A549 treated with RU486 at 1 μM for 4 hours (cell line): ENCODE measurements around the gene ATP1A2. TPM values are rescaled to one million over a fixed set of nuclear protein-coding genes. Genes with fewer than 3 reads are reported as not detected.

Experiments
- total RNA-seq: library from RNA; stranded (reverse); fragments of 200-300 nt; extraction: Qiagen RNA extraction; gene quantifications from 5 replicates; pipeline ENCODE4 v1.2.3, GENCODE V29; 2022; ENCODE audit warnings: low read depth

ATP1A2 gene
- total RNA-seq, result 0.03 to 0.04 TPM (median 0.03 TPM) in 3 of 5 replicates, not detected in the others

DNA sequence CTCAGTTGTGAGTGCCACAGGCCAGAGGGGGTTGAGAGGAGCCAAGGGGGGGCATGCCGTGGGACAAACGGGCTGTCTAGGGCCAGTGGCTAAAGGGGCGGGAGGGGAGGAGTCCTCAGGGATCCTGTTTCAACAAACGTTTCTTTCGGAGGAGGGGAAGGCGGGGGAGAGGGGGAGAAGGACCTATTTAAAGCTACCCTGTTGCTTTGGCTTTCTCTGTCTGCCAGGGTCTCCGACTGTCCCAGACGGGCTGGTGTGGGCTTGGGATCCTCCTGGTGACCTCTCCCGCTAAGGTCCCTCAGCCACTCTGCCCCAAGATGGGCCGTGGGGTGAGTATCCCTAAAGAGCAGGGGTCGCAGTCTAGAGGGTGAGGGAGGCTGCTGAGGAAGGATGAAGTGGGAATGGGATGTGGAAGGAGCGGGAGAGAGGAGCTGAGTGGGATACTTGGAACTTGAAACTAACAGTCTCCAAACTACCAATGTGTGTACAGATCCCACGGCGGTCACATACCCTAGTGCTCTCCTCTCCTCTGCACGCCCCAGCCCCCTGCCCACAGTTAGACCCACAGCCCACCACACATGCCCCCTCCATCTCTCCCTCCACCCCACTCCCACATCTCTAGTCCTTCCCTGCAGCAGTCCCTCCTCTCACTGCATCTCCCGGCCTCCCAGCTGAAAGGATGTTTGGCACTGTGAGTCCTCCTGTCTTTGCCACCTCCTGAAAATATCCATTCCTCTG is at the start of gene ATP1A2:
ATP1A2 (plus strand) TSS at position 215 of the 738 bp plus-strand sequence; CDS start at position 318, 103 bp downstream.

DNA sequence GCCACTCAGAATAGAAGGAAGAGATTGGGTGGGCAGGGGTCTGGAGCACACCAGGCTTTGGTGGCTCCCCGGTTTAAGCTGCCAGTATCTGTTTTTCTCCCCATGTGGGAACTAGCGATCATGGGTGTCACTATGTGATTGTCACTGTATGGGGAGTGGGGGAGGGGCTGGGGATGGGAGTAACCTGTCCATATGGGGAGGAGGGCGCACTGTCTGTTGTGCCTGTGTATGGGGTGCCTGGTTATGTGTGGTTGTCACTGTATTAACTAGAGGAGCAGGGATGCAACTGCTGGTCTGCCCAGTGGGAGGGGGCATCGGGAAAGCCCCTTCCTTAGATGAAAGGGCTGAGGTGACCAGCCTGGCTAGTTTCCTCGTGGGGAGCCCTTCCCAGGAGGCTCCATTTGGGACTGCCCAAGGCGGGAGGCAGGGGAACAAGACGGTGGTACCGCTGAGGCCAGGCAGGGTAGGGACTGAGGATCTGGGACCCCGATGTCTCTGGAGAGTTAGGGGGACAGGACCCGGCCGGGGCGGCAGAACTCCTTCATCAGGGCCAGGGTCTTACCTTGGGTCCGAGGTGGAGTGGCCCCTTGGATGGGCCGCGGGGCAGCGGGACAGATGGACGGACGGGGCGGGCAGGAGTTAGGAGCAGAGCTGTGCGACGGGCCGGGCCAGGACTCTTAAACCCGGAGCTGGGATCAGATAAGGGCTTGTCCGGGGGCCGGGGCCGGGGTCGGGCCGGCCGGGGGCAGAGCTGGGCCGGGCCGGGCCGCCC is 45.9 kb upstream of the ATP1A2 start, which contains the start of gene KCNJ10:
KCNJ10 (minus strand) TSS at position 701 of the 772 bp plus-strand sequence. CDS start 27,628 bp downstream, outside the sequence.

DNA sequence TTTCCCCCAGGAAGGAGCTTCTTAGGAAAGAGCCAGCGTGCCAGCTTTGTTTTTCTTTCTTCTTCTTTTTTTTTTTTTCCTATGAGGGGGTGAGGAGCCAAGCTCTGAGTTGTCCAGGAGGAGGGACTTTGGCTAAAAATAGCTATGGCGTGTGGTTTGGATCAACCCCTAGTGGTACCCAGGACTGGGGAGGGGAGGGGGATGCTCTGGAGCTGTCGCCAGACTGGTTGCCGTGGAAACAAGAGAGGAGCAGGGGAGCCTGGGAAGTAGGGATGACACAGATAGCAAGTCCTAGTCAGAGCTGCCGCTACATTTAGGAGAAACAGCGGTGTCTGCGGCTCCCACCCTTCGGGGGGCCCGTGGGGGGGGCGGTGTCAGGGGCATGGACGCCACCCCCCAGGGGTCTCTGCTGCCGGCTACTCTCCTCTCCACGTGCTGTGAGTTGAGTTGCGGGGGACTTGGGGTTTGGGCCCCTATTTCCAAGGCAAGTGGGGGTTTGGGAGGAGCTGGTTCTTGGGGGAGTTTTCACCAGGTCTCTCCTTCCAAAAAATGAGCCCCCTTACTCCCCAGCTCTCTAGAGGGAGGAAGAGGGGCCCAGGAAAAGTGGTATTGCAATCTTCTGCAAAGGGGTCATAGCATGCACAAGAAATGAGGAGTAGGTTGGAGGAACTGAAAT is 34.2 kb upstream of the ATP1A2 start, which contains the start of gene KCNJ9:
KCNJ9 (plus strand) TSS at position 278 of the 676 bp plus-strand sequence. CDS start 2,493 bp downstream, outside the sequence.

DNA sequence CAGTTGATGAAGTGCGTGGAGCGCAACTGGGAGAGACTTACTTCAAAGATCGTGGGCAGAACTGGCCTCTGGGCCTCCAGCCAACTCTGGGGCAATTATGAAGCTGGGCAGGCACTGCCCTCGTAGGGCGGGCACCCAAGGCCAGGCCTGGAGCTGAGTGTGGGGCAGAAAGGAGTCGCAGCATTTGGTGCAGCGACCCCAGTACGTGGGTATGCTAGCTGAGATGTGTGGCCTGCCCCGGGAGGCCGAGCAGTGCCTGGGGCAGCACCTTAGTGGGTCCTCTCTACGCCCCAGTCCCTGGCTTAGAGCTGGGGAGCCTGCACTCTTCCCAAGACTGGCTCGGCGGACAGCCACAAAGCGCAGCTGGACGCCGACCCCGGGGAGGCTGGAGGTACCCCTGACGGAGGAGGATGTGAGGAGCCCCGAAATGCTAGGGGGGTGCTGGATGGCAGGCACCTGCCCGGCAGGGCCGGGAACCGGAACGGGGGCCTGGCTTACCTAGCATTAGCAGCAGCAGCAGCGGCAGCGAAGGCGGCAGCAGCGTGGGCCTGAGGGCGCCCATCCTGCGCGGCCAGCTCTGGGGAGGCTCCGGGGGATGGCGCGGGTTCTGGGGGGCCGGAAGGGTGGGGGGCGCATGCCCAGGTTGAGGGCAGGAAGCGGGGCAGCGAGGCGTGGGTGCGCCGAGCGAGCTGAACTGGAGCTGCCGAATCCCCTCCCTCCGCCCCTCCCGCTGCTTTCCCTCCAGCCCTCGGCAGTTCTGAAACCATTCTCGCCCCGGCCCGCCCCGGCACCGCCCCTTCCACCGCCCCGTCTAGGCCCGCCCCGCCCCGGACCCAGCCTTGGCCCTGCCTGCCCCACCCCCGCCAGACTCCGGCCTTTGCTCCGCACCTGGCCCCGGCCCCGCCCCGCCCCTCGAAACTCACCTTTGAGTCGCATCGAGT is 17.4 kb upstream of the ATP1A2 start, which contains the start of gene IGSF8:
IGSF8 (minus strand) TSS at position 709 of the 941 bp plus-strand sequence; CDS start at position 562, 147 bp downstream.

DNA sequence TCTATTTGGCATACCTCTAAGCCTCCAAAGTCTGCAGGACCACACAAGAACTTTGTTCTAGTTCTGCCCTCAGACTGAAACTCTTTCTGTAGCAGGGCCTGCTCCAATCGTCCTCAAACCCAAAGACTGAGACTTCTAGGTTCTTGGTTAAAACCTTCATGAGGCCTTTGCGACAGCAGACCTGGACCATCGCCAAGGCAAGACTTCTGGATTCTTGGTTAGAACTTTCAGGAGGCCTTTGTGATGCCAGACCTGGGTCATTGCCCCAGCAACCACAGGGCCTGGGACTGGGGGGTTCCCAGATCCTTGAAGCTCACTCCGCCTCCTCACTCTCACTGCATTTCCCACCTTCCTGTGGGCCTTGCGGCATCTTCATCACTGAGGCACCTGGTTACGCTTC is 35.7 kb downstream of the ATP1A2 start, which contains the start of gene ATP1A4:
ATP1A4 (plus strand) TSS at position 301 of the 400 bp plus-strand sequence. CDS start 438 bp downstream, outside the sequence.

DNA sequence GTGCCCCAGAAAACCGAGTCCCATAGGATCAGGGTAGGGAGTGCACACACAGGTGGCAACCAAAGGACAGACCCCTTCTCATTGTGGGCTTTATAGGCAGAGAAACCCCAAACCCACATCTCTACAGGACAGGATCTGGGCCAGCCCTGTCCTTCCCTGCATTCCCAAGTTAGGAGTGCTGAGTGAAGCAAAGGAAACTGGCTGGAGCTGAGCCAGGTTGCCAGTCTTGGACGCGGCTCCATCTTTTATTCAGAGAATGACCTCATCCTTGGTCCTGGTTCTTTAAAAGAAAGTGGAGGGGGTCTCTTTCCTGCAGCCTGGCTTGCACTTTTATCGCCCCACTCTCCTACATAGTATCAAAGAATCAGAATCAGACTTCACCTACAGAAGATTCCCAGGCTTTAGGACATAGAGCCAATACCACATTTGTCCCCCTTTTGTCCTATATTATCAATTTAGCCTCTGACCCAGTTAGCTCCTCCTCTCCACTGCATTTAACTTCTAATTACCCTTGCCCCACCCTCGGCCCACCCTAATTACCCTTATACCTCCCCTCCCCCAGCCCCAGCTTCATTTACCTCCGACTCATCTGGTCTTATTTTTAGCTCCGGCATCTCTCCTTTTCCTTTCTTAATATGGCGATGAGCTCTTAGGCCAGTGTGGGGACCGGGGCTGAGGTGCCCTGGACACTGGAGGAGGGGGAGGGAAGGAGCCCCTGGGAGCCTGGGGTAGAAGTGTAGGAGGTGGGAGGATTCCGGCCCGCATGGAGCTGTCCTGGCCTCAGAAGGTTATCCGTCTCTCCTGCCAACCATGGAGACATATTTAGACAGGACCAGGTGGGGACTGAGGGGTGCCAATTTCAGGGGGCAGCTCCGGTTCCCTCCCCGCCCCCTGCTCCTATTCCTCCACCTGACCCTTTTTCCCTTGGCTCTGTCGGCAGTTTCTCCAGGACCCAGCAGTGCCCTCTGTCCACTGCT is 74.4 kb downstream of the ATP1A2 start, which contains the start of gene CASQ1:
CASQ1 (plus strand) TSS at position 927 of the 977 bp plus-strand sequence. CDS start 177 bp downstream, outside the sequence.

Other genes with a start within 250 kb of the ATP1A2 start
- 0.49 to 1.1 TPM (median 0.66 TPM) in 5 replicates for gene CFAP45, start 215.6 kb upstream of the ATP1A2 start, total RNA-seq
- gene TAGLN2, start 190.3 kb upstream of the ATP1A2 start, total RNA-seq, result 1,006 to 1,095 TPM (median 1,081 TPM) in 5 replicates
- 0.17 to 0.27 TPM (median 0.22 TPM) in 5 replicates for gene IGSF9, start 170.1 kb upstream of the ATP1A2 start, total RNA-seq
- gene SLAMF9, start 161.5 kb upstream of the ATP1A2 start, total RNA-seq, result 0.27 to 0.61 TPM (median 0.45 TPM) in 4 of 5 replicates, not detected in the other
- gene PIGM, start 83.8 kb upstream of the ATP1A2 start, total RNA-seq, result 2.5 to 5.0 TPM (median 4.6 TPM) in 5 replicates
- not detected in 5 replicates for gene KCNJ10, start 45.6 kb upstream of the ATP1A2 start, total RNA-seq
- not detected in 5 replicates for gene KCNJ9, start 34.2 kb upstream of the ATP1A2 start, total RNA-seq
- gene IGSF8, start 17.1 kb upstream of the ATP1A2 start, total RNA-seq, result 5.6 to 10.4 TPM (median 8.4 TPM) in 5 replicates
- not detected in 5 replicates for gene ATP1A4, start 35.8 kb downstream of the ATP1A2 start, total RNA-seq
- not detected in 5 replicates for gene CASQ1, start 74.8 kb downstream of the ATP1A2 start, total RNA-seq
- gene PEA15, start 89.6 kb downstream of the ATP1A2 start, total RNA-seq, result 190 to 210 TPM (median 195 TPM) in 5 replicates
- gene DCAF8, start 146.8 kb downstream of the ATP1A2 start, total RNA-seq, result 43.4 to 52.8 TPM (median 51.7 TPM) in 5 replicates
- gene PEX19, start 169.4 kb downstream of the ATP1A2 start, total RNA-seq, result 20.5 to 32.1 TPM (median 23.6 TPM) in 5 replicates
- gene COPA, start 227.5 kb downstream of the ATP1A2 start, total RNA-seq, result 77.4 to 91.2 TPM (median 83.1 TPM) in 5 replicates
- 40.6 to 47.7 TPM (median 43.9 TPM) in 5 replicates for gene NCSTN, start 227.6 kb downstream of the ATP1A2 start, total RNA-seq